Upper lobe of left lung (tissue), 6 donors: ENCODE measurements around the gene ASGR1. TPM values are rescaled to one million over a fixed set of nuclear protein-coding genes. Genes with fewer than 3 reads are reported as not detected.

Experiments
- ATAC-seq, 2 donors: fragments of 200-7000 bp; cut with Tn5 transposase; one replicate each; pipeline ENCODE4 v1.9.1; 2022; ENCODE audit warnings: mild to moderate bottlenecking in 2 of 2, moderate library complexity in 2 of 2; ENCODE audit not compliant: low FRiP score in 2 of 2
- DNase-seq, 2 donors: peaks; one replicate each; pipeline ENCODE4 v3.0.0-alpha.2; 2019 to 2020
- H3K27ac ChIP-seq, 4 donors: fragments of 200-600 bp; sonication (generic); one replicate each; pipeline ENCODE4 v1.5.1; 2016 to 2019
- H3K27me3 ChIP-seq, 4 donors: fragments of 200-600 bp; sonication (generic); one replicate each; pipeline ENCODE4 v1.5.1; 2017 to 2019
- H3K36me3 ChIP-seq, 4 donors: fragments of 200-600 bp; sonication (generic); one replicate each; pipeline ENCODE4 v1.5.1; 2016 to 2019
- H3K4me1 ChIP-seq, 4 donors: fragments of 200-600 bp; sonication (generic); one replicate each; pipeline ENCODE4 v1.5.1; 2018 to 2019
- H3K4me3 ChIP-seq, 4 donors: fragments of 200-600 bp; sonication (generic); one replicate each; pipeline ENCODE4 v1.5.1; 2017 to 2019; ENCODE audit warnings: mild to moderate bottlenecking in 2 of 4, moderate library complexity in 1 of 4
- H3K9me3 ChIP-seq, 4 donors: fragments of 200-600 bp; sonication (generic); one replicate each; pipeline ENCODE4 v1.5.1; 2018 to 2019
- CTCF ChIP-seq, 6 experiments: fragments of 450-650 bp in 4 of 6; fragments of 200-600 bp in 2 of 6; sonication (generic) in 2 of 6; IDR thresholded peaks; one replicate each; pipeline ENCODE4 v1.5.1; 2016 to 2019; ENCODE audit warnings: antibody characterized with exemption in 6 of 6
- EP300 ChIP-seq, 4 donors: sonication (generic); formaldehyde crosslinking; IDR thresholded peaks; one replicate each; pipeline ENCODE4 v1.5.1; 2017; ENCODE audit warnings: antibody characterized with exemption in 4 of 4, control low read depth in 2 of 4
- POLR2A ChIP-seq, 4 donors: fragments of 450-650 bp; IDR thresholded peaks; one replicate each; pipeline ENCODE4 v1.5.1; 2016 to 2017; ENCODE audit warnings: antibody characterized with exemption in 4 of 4, mild to moderate bottlenecking in 2 of 4
- POLR2AphosphoS5 ChIP-seq, 2 donors: sonication (generic); formaldehyde crosslinking; IDR thresholded peaks; one replicate each; pipeline ENCODE4 v1.5.1; 2017; ENCODE audit warnings: antibody characterized with exemption in 2 of 2
- WGBS, 2 donors: methylation state at CpG; one replicate each; pipeline ENCODE4 v1.1.5; 2017 to 2018; 5-methylcytosine and 5-hydroxymethylcytosine counted together
- total RNA-seq, 6 donors: library from RNA; depleted of rRNA in 4 of 6; stranded (reverse); fragments of >200 nt in 4 of 6; gene quantifications; one replicate each; pipeline versions ENCODE4 v1.1.0 to v1.2.1, GENCODE V29; 2016 to 2021
- donor health status: DM: no; HTN: no; CAD: no; lungs with moderate emphysema.
- donor health status: DM: no; HTN: yes; CAD: no; lungs with severe emphysema.

The ASGR1 gene
- total RNA-seq: 10 to 100 TPM in 1 of 6 donors, 1 to 10 TPM in 4, not detected in 1; 1.1 to 11.5 (median 6.8) TPM

- peak within 1 kb of the TSS in 1 of 4 donors; percentile 48 for H3K4me3 ChIP-seq
- ATAC-seq: no peak
- TF ChIP-seq EP300 (IDR thresholded peaks at IDR 0.05): no peak
- TF ChIP-seq POLR2A (IDR thresholded peaks at IDR 0.05): no peak
- no peak for TF ChIP-seq CTCF (IDR thresholded peaks at IDR 0.05)
- TF ChIP-seq POLR2AphosphoS5 (IDR thresholded peaks at IDR 0.05): no peak
Observed at GRCh38 chr17:7179317-7180254, at the start of gene ASGR1. Gene ASGR1, minus strand, starts transcription at chr17:7179370. Its CDS starts 807 bp downstream, at chr17:7178563.

GRCh38 chr17:7228920-7229319 is 49.8 kb upstream of the ASGR1 start:
- peaks cover 14 to 32% (median 20%) of the 10 kb centered on the region in 4 donors for H3K4me1 ChIP-seq
- ATAC-seq (no peak), DNase-seq (peak in 1 of 2 donors; percentile 75)
- no peak overlapping the region for H3K27ac ChIP-seq
- 93 to 96% methylated on average over 14 of the region's 14 CpGs for WGBS, 2 donors
- TF ChIP-seq CTCF (IDR thresholded peaks at IDR 0.05) (no peak), EP300 (IDR thresholded peaks at IDR 0.05) (no peak), POLR2A (IDR thresholded peaks at IDR 0.05) (no peak), POLR2AphosphoS5 (IDR thresholded peaks at IDR 0.05) (no peak)
- no peaks in the 10 kb centered on the region for H3K9me3 ChIP-seq
- H3K36me3 ChIP-seq: peaks cover 15 to 67% (median 55%) of the 10 kb centered on the region in 4 donors
- no peaks in the 10 kb centered on the region for H3K27me3 ChIP-seq
- H3K4me3 ChIP-seq: no peak overlapping the region

More at GRCh38 chr17:7179317-7180254, at the start of gene ASGR1:
- WGBS, 2 donors: 63 to 70% methylated on average over 16 to 20 of the region's 20 CpGs
- DNase-seq: no peak
- Histone ChIP-seq H3K9me3 (no peaks in the 10 kb centered on the region), H3K36me3 (no peaks in the 10 kb centered on the region), H3K4me1 (peaks cover 12 to 26% (median 22%) of the 10 kb centered on the region in 4 donors), H3K27me3 (peaks cover 0 to 7% (median 0%) of the 10 kb centered on the region in 4 donors), H3K27ac (no peak within 1 kb of the TSS)

GRCh38 chr17:7226721-7227710 is 47.8 kb upstream of the ASGR1 start:
- no peaks in the 10 kb centered on the region for H3K27me3 ChIP-seq
- peaks cover 0 to 18% (median 4%) of the 10 kb centered on the region in 4 donors for H3K4me1 ChIP-seq
- H3K4me3 ChIP-seq: no peak overlapping the region
- TF ChIP-seq EP300 (IDR thresholded peaks at IDR 0.05) (no peak), CTCF (IDR thresholded peaks at IDR 0.05) (no peak), POLR2AphosphoS5 (IDR thresholded peaks at IDR 0.05) (no peak), POLR2A (IDR thresholded peaks at IDR 0.05) (no peak)
- H3K27ac ChIP-seq: no peak overlapping the region
- H3K9me3 ChIP-seq: no peaks in the 10 kb centered on the region
- DNase-seq: no peak
- 93 to 97% methylated on average over 15 to 30 of the region's 31 CpGs for WGBS, 2 donors
- peaks cover 20 to 86% (median 74%) of the 10 kb centered on the region in 4 donors for H3K36me3 ChIP-seq
- ATAC-seq: no peak

GRCh38 chr17:7225711-7226331 is 46.7 kb upstream of the ASGR1 start:
- Histone ChIP-seq H3K27me3 (no peaks in the 10 kb centered on the region), H3K27ac (no peak overlapping the region), H3K36me3 (peaks cover 20 to 97% (median 81%) of the 10 kb centered on the region in 4 donors), H3K9me3 (no peaks in the 10 kb centered on the region), H3K4me3 (no peak overlapping the region), H3K4me1 (peaks cover 9 to 18% (median 11%) of the 10 kb centered on the region in 4 donors)
- WGBS, 2 donors: 68 to 90% methylated on average over 3 to 21 of the region's 21 CpGs
- TF ChIP-seq CTCF (IDR thresholded peaks at IDR 0.05) (no peak), POLR2A (IDR thresholded peaks at IDR 0.05) (no peak), EP300 (IDR thresholded peaks at IDR 0.05) (no peak), POLR2AphosphoS5 (IDR thresholded peaks at IDR 0.05) (no peak)
- ATAC-seq (no peak), DNase-seq (peak in 1 of 2 donors; percentile 80)
